Forelimb muscle (tissue), 1 donor: Measurements from ENCODE around the gene CLTCL1. TPM values are rescaled to one million over a fixed set of nuclear protein-coding genes. Genes with fewer than 3 reads are reported as not detected.
"Not testable (repeated sequence)": the region's sequence is repeated elsewhere in the genome, so short reads cannot be mapped to it uniquely, and the experiment has no call there.

Source experiments
- DNase-seq: peaks from one replicate; pipeline ENCODE4 v3.0.0-alpha.2; 2013; ENCODE audit warnings: low read depth
- polyA plus RNA-seq: library from polyadenylated mRNA; unstranded; fragments of 120-200 nt; gene quantifications from one replicate; pipeline ENCODE4 v1.2.1, GENCODE V29; 2013; ENCODE audit not compliant: insufficient read length

CLTCL1 gene
- polyA plus RNA-seq, 1 donor: 29.9 TPM

- DNase-seq: no peak
These were observed 72.8 kb downstream of the CLTCL1 start for GRCh38 chr22:19218541-19219233.

- DNase-seq: no peak
These were observed 74.9 kb downstream of the CLTCL1 start for GRCh38 chr22:19216579-19216978.

- DNase-seq: no peak
These were observed 76.2 kb downstream of the CLTCL1 start for GRCh38 chr22:19215360-19215759.

- no peak for DNase-seq
These were observed 77.4 kb downstream of the CLTCL1 start for GRCh38 chr22:19214078-19214473.

- DNase-seq: no peak
These were observed 78.0 kb downstream of the CLTCL1 start for GRCh38 chr22:19213442-19214077.

- no peak for DNase-seq
These were observed 78.5 kb downstream of the CLTCL1 start for GRCh38 chr22:19213001-19213400.

- no peak for DNase-seq
These were observed 79.1 kb downstream of the CLTCL1 start for GRCh38 chr22:19212302-19212870.

GRCh38 chr22:19210188-19210587, 81.3 kb downstream of the CLTCL1 start:
- DNase-seq: no peak

GRCh38 chr22:19208287-19208847, 83.2 kb downstream of the CLTCL1 start:
- DNase-seq: no peak

- DNase-seq: no peak
These were observed 83.6 kb downstream of the CLTCL1 start for GRCh38 chr22:19207884-19208283.

- DNase-seq: no peak
These were observed 84.1 kb downstream of the CLTCL1 start for GRCh38 chr22:19207401-19207808.

- DNase-seq: no peak
These were observed 85.2 kb downstream of the CLTCL1 start for GRCh38 chr22:19206287-19206686.

- DNase-seq: no peak
These were observed 86.9 kb downstream of the CLTCL1 start for GRCh38 chr22:19204640-19205039.

GRCh38 chr22:19203834-19204233, 87.7 kb downstream of the CLTCL1 start:
- no peak for DNase-seq

GRCh38 chr22:19202799-19203186, 88.7 kb downstream of the CLTCL1 start:
- not testable (repeated sequence) for DNase-seq

- DNase-seq: no peak
These were observed 89.4 kb downstream of the CLTCL1 start for GRCh38 chr22:19201869-19202798.

- no peak for DNase-seq
These were observed 90.2 kb downstream of the CLTCL1 start for GRCh38 chr22:19201130-19201868.

GRCh38 chr22:19199479-19199878, 92.0 kb downstream of the CLTCL1 start:
- DNase-seq: no peak

GRCh38 chr22:19197997-19198865, 93.3 kb downstream of the CLTCL1 start:
- DNase-seq: no peak
